Activated naive CD8-positive, alpha-beta T cell treated with anti-CD3 and anti-CD28 coated beads, Interleukin-2, amount 50 U/mL, for 16 hours (primary cell): ENCODE measurements around the gene AHCYL1.

Experiments
- DNase-seq: peaks from one replicate; pipeline ENCODE4 v3.0.0-alpha.2; 2020; ENCODE audit warnings: low read depth, low spot score

AHCYL1 gene

DNA sequence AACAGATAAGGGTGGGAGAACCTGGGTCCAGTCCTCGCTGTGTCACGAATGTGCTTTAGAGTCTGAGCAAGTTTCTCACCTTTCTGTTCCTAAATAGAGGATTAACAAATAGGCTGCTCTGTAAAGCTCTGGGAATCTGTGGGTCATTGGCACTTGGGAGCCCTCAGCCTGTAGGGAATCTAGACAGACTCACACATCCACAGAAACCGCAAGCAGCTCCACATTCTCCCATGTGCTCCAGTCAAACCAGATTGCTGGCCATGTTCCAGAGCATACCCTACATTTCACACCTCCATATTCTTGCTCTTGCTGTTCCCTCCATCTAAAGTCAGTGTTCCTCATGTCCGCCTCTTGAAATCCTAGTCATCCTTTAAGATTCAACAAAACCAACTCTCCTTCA, 7.8 kb upstream of the AHCYL1 start:
- DNase-seq: no peak

DNA sequence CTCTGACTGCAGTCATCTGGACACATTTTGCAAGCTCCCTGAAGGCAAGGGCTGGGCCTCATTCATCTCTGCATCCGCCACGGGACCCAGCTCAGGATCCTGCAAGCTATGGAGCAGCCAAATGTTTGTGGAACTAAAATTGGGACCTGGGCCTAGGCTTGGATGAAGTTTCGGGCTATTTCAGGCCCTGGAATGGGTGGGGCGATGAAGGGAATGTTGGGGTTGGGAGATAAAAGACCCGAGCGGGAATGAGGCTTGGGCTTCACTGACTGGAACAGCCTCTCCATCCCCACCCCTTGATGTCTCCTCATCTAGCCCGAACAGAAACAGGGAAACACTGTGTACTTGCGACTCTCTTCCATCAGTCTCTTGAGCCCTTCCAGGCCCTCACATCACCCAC, 7.3 kb upstream of the AHCYL1 start:
- no peak for DNase-seq

DNA sequence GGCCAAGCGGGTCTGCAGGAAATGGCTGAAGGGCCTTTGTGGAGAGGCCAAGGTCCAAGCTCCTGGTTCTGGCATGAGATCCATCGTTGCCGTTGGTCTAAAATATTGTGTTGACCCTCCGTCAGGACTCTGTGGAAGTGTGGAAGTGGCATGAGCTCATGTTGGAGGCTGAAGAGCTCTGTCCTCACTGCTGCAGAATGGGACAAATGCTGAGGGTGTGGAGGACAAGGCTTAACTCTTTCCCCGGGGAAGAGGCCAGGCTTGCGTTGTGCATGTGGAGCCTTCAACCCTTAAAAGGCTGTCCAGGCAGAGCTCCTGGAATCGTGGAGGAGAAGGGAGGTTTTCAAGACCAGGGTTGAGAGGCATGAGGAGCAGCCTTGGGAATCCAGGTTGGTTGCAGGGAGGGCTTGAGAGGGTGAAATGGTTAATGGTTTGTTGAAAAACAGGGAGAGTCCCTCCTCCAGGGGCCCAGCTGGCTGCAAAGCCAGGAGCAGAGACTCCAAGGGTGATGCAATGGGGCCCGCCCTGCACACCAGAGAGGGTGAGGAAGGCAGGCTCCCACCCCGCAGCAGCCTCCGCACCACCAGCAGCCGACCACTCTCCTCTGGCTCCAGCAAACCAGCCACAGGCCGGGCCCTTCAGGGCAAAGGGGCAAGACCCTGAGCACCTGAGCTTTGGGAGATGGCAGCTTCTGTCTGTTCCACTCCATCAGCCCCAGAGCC, 6.7 kb upstream of the AHCYL1 start:
- DNase-seq: no peak

DNA sequence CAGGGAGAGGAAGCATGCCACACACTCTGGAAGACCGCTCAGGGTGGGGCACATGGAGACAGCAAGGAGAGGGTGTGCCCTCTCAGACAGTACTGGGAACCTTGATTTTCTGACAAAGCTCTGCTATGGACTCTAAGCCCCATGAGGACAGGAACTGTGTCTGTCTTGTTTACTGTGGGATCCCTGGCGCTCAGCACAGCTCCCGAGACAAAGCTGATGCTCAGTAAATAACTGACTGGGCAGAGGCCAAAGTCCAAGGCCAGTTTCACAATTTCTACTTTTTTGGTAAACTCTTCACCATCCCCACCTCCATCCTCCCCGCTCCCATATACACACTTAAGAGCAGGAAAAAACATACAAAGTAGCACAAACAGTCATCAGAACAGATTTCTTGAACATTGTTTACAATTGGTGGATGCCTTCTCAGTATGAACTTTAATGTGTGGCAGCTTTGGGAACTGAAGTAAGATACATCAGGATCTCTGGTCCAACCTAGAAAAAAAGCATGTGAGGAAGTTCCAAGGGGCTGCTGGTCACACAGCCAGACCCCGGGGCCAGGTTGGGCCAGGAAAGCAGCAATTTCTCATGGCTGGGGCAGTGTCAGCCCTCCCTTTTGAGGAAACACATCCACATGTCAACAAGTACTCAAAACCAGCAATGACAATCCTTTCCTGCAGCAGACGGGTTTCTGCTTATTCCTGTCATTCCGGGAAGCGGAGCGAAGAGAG, 5.6 kb upstream of the AHCYL1 start:
- DNase-seq: no peak

DNA sequence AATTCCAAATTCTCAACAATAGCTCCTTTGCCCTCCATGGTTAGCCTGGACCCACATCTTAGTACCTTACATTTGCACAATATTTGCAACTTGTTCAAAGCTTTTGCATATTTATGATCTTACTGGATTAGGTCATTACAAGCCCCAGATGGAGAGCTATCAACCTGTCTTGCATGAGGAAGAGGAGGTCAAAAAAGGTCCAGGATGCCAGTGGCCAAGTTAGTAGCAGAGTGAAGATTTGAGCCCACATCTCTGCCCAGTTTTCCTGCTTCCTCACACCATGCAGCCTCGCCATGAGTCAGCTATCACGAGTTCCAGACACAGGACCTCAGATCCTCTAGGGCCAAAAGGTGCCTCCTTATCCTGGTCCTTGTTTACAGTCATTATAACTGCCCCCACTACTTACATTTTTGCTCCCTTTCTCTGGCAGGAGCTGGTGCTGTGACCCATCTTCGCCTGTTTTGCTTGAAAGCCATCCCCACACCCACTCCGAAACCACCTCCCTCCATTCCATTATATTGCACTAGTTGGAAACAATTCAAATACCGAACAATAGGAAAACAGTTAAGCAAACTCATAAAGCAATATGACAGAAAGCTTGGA, 5.0 kb upstream of the AHCYL1 start:
- DNase-seq: no peak

DNA sequence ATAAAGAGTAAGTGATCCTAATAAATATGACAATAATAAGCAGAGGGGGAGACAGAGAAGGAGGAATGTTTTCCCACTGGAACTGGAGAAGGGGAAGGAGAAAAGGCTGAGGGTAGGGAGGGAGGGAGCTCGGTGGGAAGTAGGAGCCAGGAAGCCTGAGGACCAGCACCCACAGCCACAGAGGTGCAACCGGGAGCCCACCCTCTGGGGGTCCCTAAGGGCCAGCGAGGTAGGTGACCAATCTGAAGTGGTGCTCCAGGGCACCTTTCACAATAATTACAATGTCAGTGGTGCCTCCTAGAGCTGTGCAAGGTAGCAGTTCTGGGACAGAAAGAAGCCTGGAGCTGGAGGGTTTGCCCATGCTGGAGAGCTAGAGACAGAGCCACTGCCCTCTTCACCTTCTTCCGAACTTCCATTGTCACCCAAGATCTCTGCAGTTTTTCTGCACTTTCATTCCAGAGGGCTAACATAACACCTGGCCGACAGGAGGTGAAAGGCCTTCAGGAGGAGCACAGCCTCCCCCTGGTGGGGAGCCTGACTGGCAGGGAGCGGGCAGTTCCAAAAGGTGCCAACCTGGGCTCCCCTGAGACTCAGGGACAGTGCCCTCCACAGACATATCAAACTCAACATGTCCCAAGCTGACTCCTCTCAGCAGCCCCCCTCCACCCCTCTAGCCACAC, 4.1 kb upstream of the AHCYL1 start:
- no peak for DNase-seq

DNA sequence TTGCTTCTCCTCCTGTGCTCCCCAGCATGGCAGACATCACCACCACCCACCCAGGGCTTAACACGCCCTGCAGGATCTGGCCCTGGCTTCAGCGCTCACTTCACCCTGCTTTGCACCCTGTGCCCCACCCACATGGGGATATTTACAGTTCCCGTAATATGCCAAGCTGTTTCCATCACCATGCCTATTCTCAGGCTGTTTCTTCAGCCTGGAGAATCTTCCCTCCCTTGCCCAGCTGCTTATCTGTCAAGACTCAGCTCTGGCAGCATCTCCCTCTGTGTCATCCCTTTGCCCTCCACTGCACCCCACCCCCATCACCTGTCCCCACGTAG, 3.6 kb upstream of the AHCYL1 start:
- DNase-seq: no peak

DNA sequence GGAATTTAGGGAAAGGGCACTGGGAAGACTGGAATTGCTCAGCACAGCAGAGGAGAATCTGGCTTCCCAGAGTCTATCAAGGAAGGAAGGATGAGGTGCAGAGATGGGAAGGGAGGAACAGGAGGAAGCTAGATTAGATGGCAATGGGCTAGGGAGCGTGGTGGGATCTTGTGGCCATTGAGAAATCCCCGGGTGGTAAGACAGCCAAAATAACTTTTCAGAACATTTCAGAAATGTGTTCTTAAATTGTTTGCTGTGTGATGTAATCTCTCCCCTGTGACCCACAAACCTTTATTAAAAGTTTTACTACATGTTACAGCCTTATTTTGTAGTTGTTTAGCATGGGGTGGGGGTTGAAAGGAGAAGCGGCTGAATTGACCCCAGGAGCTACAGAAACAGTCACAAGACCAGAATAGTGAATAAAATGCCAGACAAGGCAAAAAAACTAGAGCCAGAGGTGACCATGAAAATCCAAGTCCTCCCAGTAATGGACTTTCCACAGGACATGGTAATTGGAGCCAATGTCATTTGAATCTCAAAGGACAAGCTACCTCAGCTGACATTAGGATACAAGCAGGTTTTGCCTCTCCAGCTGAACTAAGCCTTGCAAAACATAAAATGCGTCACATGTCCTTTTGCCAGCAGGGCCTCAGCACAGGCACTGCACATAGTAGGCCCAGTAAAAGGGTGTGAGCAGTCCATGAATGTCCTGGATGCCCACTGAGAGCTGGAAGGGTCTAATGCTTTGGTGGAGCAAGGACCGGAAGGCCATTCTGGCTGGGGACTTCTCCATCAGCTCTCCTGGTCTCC, 980 bp upstream of the AHCYL1 start:
- DNase-seq: no peak

DNA sequence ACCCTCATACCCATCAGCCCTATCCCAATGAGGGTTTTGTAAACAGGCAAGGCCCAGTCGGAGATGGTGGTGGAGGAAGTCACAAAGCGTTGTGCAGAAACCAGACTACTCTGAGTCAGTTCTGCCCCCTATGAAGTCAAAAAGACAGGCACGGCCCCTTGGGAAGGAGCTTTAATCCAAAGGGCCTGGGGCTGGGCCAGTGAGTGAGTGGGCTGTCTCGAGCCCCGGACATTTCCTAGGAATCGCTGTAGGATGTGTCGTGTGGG, 442 bp upstream of the AHCYL1 start:
- DNase-seq: no peak

DNA sequence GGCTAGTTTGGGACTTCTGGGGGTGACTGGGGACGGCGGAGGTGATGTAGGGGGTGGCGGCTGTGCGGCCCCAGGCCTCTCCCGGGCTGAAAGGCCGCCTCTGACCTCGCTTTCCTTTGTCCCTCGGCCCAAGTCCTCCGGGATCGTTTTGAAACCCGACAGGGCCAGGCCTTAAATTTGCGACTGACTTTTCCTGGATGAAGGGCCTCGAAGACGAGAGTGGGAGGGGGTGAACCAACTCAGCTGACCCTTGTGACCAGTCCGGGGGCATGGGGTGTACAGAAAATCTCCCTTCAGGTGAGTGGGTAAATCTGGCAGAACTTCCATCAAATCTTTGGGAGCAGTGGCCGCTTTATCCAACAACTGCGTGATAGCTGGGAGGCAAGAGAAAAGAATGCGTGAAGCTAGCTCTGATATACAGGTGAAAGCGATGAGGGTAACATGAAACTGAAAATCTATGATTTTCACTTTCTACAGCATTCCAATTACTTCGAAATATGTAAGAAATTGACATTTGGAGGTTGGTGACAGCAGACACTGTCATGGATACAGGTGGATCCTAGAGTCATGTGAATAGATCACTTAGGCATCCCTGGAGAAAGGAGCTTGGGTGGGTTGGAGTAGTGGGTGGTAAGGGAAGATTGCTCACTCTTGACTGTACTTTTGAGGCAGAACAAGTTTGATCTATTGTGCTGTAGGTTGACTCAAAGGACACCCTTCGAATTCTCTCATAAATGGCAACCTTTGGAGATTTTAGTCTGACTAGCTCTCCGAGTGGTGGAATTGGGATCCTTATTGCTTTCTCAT, 885 bp downstream of the AHCYL1 start:
- DNase-seq: no peak

DNA sequence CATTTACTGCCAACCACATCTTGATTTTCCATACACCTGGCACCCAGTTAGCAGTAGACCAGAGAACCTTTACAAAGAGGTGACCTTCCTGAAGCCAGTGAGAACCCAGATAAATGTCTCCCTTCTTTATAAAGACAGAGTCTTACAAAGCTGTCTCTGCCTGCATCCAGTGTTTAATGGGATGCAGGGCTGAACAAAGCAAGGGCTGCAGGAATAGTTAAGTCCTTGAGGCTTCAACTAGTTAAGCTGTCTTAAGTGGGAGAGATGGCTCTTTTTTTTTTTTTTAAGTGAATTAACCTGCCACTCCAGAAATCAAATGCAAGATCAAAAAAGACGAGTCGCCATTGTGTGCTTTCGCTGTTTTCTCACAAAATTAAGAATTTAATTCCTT, 1.5 kb downstream of the AHCYL1 start:
- no peak for DNase-seq

DNA sequence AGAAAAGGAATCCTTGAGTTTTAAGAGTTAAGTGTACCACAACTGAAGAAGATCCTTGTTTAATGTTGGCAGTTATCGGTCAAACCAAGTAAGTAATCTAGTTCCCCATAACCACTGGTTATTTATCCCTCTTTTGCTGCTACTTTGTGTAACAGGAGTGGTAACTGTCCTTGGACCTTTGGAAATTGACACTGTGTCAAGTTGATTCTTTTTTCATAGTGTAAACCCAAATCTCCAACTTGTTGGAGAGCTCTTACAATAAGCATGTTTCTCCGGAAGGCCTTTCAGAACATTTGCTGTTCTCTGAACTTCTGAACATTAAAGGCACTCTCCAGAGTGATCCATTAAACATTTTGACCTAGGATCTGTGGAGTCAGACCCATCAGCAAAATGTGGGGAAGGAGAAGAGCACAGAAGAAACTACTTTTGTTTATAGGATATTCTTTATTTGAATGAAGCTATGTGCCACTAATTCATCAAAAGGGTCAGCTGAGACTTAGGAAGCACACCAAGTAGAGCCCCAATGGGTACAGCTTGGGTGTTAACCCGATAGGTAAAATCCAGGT, 3.9 kb downstream of the AHCYL1 start:
- no peak for DNase-seq

DNA sequence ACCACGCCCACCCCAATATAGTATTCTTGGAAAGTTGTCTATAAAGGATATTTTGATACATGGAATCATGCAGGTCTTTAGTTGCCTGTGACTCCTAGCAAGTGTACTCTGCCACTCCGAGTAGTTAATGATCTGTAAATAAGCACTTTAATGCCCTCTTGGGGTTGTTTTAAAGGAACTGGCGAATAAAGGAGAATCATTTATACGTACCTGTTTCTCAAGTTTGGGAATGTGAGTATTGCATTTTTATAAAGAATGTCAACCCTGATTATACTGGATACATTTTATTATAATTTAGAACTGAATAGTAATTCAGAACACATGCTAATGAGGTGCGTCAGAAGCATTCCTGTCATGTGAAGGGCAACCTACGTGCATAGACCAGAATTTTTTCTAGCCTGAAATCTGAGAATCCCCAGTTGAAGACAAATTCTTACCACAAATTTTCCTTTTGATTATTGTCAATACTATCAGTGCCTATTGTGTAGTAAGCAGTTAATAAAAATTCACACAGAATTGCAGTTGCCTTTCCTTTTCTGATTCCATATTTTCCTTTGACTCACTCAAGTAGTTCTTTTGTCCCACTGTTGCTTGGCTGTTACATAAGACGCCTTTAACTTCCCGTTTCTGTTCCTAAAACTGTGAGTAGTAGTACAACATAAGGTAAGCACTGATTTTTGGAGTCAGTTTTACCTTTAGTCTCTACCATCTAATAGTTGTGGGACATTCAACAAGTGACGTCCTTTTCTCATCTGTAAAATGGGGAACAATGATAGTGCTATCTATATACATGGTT, 5.1 kb downstream of the AHCYL1 start:
- DNase-seq: no peak

DNA sequence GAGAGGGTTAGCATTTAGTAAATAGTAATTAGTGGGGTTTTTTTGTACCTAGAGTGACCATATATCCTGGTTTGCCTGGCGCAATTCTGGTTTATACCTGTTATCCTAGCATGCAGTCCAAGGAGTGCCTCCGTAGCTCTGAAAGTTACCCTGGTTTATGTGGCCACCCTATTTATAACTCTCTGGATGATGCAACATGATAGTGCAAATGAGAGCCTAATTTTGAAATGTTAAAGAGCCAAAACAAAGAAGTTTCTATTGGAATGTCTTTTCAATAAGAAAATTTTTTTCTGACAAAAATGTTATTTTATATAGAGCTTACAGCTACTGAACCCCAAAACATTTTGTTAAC, 5.7 kb downstream of the AHCYL1 start:
- no peak for DNase-seq

DNA sequence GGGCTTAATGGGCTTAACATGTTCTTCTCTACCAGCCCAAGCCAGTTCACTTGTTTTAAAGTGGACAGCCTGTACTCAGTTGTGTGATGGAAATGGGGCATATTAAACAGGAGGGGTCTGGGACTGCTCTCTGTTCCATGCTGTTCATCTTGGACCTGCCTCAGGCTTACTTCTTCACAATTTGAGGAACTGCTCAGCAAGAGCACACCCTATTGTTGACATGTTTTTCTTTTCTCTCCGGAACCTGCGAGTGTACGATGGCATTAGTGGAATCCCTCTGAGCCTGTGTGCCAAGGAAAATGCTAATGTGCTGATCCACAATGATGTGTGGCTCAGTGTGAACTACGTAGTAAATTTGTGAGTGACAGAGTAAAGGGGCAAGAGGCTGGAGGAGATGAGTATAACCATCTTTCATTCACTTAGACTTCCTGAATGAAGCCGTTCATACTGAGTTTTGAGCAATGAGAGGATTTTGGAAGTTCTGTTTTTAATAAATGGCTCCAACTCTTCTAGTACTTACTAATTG, 6.9 kb downstream of the AHCYL1 start:
- no peak for DNase-seq

DNA sequence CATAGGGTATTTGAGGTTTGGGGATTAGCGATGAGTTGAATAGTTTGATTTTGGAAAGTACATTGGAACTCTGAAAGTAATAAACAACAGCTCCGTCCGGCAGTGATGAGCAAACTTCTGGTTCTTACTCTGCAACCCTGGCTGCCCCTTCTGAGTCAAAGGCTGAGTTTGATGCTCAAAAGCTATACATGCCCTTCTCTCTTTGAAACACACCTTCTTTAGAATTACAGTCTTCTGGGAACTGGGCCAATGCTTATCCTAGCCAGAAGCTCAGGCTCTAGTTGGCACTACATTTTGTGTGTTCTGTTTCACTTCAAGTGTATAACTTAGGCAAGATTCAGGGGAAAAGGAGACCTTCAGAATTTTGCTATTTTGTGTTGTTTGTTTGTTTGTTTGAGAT, 9.3 kb downstream of the AHCYL1 start:
- no peak for DNase-seq

DNA sequence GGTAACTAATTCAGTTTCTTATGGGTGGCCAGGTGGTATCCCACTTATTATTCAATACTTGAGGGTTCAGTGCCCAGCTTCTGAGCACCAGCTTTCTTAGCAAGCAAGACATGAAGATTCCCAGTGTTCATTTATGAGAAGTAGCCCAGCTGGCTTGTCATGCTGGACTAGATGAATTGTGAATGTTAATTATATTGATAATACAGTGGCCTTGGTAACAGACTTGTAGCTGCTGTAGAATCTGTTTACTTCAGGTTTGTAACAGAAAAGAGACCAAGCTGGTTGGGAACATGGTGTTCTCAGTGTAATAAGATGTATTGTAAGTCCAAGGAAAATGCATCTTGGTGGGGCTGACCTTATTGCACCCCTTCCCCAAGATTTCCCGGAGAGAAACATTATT, 10.1 kb downstream of the AHCYL1 start:
- no peak for DNase-seq

DNA sequence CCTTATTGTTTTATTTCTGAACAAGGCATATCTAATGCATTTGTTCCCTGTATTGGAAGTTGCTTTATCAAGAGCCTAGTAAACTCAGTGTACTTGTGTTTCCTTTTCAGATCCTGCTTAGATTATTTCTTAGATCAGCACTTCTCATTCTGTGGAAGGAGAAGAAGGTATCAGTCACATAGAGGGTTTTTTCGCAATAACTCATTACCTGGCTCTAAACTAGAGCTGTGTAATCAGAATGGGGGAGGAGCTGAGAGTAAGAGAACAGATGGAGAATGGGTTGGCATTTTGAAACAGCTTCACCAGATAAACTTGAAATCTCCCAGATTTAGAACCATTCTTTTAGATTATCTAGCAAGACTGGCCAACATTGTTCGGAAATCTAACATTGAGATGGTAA, 11.0 kb downstream of the AHCYL1 start:
- no peak for DNase-seq

DNA sequence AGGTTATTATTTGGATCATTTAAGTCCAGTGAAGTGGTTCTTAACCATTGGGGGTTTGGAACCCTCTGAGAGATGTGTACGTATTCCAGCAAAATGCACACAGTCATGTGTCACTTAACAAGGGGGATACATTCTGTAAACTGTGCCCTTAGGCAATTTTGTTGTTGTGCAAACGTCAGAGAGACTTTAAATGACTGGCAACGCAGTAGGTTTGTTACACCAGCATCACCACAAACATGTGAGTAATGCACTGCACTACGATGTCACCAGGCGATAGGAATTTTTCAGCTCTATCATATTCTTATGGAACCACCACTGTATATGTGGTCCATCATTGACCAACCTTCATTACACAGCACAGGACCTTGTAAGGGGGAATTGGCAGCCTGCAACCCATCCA, 11.9 kb downstream of the AHCYL1 start:
- no peak for DNase-seq
